AG10803 (cell line): ENCODE measurements around the gene TEX19.

Experiments used
- DNase-seq: peaks from one replicate; pipeline ENCODE4 v3.0.0; 2010; ENCODE audit warnings: low read depth
- H3K4me3 ChIP-seq: 2 replicates; pipeline ENCODE4 v1.5.1; 2011; ENCODE audit warnings: mild to moderate bottlenecking, low read length, control low read depth
- CTCF ChIP-seq: conservative IDR thresholded peaks from 2 replicates; pipeline ENCODE4 v1.5.1; 2011; ENCODE audit warnings: mild to moderate bottlenecking, low read length, control low read depth, inconsistent platforms

The TEX19 gene

DNA sequence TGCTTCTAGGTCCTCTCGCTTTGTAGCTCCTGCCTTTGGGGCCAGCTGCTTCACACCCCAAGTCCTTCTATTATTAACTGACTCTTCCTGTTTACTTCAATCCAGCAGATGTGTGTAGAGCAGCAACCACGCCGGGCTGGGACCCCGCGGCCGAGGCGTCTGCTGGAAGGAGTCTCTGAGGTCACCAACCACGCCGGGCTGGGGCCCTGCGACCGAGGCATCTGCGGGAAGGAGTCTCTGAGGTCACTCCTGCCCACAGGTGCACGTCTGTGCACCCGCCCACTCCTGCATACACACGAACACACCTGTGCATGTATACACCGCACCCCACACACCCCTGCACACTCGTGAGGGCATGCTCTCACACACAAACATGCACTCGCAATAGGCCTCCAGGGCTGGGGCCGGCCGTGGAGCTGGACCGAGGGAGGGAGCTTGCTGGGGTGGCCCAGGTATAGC is 7.8 kb upstream of the TEX19 start:
- H3K4me3 ChIP-seq: no peak overlapping the region
- no peak for TF ChIP-seq CTCF
- no peak for DNase-seq

DNA sequence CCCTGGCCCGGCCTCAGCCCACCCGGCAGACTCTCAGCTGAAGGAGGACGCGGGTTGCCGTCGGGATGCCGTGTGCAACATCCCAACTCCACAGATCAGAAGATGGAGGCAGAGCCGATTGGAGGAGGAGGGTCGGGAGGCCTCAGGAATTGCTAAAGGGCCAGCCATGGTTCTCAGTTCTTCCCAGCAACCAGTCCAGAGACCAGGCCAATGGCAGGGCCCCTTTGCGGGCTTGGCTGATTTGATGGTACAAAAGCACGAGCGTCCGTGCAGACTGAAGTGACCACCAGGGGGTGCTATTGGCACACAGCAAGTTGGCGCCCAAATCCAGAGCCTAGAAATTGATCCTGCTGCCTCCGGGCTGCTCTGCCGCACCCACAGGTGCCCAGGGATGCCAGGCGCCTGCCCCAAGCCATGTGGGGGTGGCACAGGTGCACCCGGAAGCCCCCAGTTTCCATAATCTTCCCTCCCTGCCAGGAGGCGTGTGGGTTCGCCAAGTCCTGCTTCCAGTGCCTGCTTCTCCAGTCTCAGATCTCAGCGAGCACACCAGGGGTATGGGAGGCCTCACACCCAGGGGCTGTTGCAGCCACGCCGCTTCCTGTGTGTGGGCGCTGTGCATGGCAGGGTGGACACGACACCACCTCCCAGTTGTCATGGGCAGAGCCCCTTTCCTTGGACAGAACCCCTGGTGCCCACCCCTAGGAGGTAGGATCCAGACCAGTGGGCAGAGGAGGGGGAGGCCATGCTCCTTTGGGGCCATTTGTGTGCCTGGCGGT is 7.1 kb upstream of the TEX19 start:
- no peak overlapping the region for H3K4me3 ChIP-seq
- peak; percentile 88 for TF ChIP-seq CTCF
- DNase-seq: peak; percentile 79

DNA sequence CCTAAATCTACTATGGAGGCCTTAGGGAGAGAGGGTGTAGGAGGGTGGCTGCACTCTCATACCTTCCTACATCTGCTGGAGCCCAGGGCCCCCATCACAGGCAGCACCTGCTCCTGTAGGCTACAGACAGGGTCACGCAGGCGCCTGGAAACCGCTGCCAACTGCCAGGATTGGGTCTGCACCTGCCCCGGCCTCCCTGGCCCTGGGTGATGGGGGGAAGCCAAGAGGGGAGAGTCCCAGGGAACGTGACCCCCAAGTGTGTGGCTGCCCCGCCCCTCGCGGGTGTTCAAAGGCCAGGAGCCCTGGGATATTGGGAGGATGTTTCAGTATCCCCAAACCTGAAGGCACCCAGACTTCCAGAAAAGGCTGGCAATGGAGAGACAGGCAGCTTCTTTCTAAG is 5.6 kb upstream of the TEX19 start:
- H3K4me3 ChIP-seq: no peak overlapping the region
- DNase-seq: no peak
- no peak for TF ChIP-seq CTCF

GRCh38 chr17:82354804-82355308 is 4.2 kb upstream of the TEX19 start:
- H3K4me3 ChIP-seq: no peak overlapping the region
- no peak for TF ChIP-seq CTCF
- no peak for DNase-seq

- no peak for DNase-seq
- H3K4me3 ChIP-seq: no peak overlapping the region
- TF ChIP-seq CTCF: no peak
Observed at GRCh38 chr17:82355770-82356427, 3.1 kb upstream of the TEX19 start.

GRCh38 chr17:82356845-82357355 is 2.1 kb upstream of the TEX19 start:
- TF ChIP-seq CTCF: no peak
- no peak for DNase-seq
- no peak overlapping the region for H3K4me3 ChIP-seq
